Cardiac muscle cell (in vitro differentiated cells and primary cell): Measurements from ENCODE around the gene STOML3. TPM values are rescaled to one million over a fixed set of nuclear protein-coding genes. Genes with fewer than 3 reads are reported as not detected.

Experiments used
- DNase-seq, 2 donors: peaks; one replicate each; pipeline versions ENCODE4 v3.0.0 to v3.0.0-alpha.2; 2010 to 2017; ENCODE audit warnings: low read depth in 1 of 2, low spot score in 1 of 2
- H3K27ac ChIP-seq: fragments of 200-600 bp; sonication (generic); 2 replicates; pipeline ENCODE4 v1.5.1; 2016
- H3K27me3 ChIP-seq: fragments of 200-600 bp; sonication (generic); 2 replicates; pipeline ENCODE4 v1.6.0; 2016; ENCODE audit warnings: control low read depth
- H3K36me3 ChIP-seq: fragments of 200-600 bp; sonication (generic); 2 replicates; pipeline ENCODE4 v1.5.1; 2016; ENCODE audit warnings: control low read depth
- H3K4me1 ChIP-seq: fragments of 200-600 bp; sonication (generic); 2 replicates; pipeline ENCODE4 v1.8.1; 2017; ENCODE audit warnings: low read depth, mild to moderate bottlenecking, mixed run types
- H3K4me3 ChIP-seq: fragments of 200-600 bp; sonication (generic); 2 replicates; pipeline ENCODE4 v1.5.1; 2016; ENCODE audit warnings: mild to moderate bottlenecking
- H3K9me3 ChIP-seq: fragments of 200-600 bp; sonication (generic); 2 replicates; pipeline ENCODE4 v1.5.1; 2017; ENCODE audit warnings: low read depth, mild to moderate bottlenecking, control low read depth
- polyA plus RNA-seq: library from polyadenylated mRNA; unstranded; fragments of >200 nt; fragmentation: Nextera tagmentation; extraction: Ambion mirVana; gene quantifications from 2 replicates; pipeline ENCODE4 v1.2.1, GENCODE V29; 2016
- total RNA-seq: library from RNA; depleted of rRNA; stranded (reverse); fragments of >200 nt; gene quantifications from 2 replicates; pipeline ENCODE4 v1.2.3, GENCODE V29; 2016
- TF ChIP-seq, protein P1 (sequence below): IDR thresholded peaks from 2 replicates; pipeline ENCODE4 v1.5.1; 2012; ENCODE audit warnings: low read depth, mild to moderate bottlenecking, low read length

The STOML3 gene, protein sequence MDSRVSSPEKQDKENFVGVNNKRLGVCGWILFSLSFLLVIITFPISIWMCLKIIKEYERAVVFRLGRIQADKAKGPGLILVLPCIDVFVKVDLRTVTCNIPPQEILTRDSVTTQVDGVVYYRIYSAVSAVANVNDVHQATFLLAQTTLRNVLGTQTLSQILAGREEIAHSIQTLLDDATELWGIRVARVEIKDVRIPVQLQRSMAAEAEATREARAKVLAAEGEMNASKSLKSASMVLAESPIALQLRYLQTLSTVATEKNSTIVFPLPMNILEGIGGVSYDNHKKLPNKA
- not detected in 2 replicates for total RNA-seq
- polyA plus RNA-seq: not detected in 2 replicates

DNA sequence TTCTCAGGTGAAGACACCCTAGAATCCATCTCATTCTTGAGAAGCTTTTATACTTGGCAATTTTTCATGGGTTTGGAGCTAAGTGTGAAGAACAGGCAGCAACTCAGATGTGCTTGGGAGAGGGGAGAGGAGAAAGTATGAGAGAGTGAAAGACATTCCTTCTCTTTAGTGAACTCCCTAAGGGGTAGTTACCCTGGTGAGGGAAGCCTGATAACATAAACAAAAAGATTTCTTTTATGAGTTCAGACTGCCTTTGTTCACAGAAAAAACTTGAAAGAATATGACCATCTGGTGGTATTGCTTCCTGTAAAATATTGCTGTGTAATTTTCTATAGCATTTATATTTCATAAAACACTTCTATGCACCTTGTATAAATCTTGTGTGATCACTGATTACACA is at the start of gene STOML3:
Gene STOML3, minus strand, starts transcription at position 139 of the 400 bp plus-strand sequence. Its CDS starts 110 bp downstream, at position 29.
- Histone ChIP-seq H3K27ac (no peak within 1 kb of the TSS), H3K9me3 (no peaks in the 10 kb centered on the region), H3K4me1 (no peaks in the 10 kb centered on the region), H3K4me3 (no peak within 1 kb of the TSS), H3K27me3 (no peaks in the 10 kb centered on the region), H3K36me3 (no peaks in the 10 kb centered on the region)
- TF ChIP-seq, protein P1, sequence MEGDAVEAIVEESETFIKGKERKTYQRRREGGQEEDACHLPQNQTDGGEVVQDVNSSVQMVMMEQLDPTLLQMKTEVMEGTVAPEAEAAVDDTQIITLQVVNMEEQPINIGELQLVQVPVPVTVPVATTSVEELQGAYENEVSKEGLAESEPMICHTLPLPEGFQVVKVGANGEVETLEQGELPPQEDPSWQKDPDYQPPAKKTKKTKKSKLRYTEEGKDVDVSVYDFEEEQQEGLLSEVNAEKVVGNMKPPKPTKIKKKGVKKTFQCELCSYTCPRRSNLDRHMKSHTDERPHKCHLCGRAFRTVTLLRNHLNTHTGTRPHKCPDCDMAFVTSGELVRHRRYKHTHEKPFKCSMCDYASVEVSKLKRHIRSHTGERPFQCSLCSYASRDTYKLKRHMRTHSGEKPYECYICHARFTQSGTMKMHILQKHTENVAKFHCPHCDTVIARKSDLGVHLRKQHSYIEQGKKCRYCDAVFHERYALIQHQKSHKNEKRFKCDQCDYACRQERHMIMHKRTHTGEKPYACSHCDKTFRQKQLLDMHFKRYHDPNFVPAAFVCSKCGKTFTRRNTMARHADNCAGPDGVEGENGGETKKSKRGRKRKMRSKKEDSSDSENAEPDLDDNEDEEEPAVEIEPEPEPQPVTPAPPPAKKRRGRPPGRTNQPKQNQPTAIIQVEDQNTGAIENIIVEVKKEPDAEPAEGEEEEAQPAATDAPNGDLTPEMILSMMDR: no peak
- DNase-seq: peak in 1 of 2 donors; percentile 25

DNA sequence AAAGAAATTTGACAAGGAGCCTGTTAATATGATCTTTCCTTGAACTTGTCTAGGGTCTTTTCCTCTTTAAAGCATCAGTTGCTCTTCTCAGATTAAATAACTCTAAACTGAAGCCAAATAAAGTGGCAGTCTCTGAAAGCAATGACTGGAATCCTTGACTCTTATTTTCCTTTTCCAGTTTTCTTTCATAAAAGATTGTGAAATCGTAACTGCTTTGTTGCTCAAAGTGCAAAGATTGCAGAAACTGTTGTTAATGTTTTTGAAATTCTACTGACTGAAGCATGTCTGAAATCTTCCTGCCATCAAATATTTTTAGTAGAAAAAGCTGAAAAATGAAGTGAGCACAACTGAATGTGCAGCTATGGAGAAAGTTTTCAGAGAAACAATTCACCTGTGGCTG is 49.6 kb upstream of the STOML3 start:
- H3K27ac ChIP-seq: no peak overlapping the region
- DNase-seq: peak in 1 of 2 donors; percentile 19

DNA sequence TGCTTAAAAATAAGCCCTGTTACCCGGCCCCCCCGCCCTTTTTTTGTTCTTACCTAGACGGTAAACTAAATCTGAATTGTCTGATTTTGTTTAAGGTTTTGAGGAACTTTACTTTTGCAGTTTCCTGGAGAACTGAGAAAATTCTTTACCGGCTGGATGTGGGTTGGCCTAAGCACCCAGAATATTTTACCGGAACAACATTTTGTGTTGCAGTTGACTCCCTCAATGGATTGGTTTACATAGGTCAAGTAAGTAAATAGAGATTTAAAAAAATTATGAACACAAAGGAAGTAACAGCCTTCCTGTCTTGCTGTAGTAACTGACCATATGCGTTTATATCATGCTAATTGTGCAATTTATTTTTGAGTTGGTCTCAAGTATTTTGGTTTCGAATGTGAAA is 48.4 kb upstream of the STOML3 start:
- no peak for DNase-seq

More for the DNA sequence above, 49.6 kb upstream of the STOML3 start:
- Histone ChIP-seq H3K36me3 (peaks cover 9% of the 10 kb centered on the region), H3K4me3 (no peak overlapping the region), H3K27me3 (no peaks in the 10 kb centered on the region), H3K4me1 (peaks cover 18% of the 10 kb centered on the region), H3K9me3 (no peaks in the 10 kb centered on the region)
- TF ChIP-seq, protein P1: no peak

DNA sequence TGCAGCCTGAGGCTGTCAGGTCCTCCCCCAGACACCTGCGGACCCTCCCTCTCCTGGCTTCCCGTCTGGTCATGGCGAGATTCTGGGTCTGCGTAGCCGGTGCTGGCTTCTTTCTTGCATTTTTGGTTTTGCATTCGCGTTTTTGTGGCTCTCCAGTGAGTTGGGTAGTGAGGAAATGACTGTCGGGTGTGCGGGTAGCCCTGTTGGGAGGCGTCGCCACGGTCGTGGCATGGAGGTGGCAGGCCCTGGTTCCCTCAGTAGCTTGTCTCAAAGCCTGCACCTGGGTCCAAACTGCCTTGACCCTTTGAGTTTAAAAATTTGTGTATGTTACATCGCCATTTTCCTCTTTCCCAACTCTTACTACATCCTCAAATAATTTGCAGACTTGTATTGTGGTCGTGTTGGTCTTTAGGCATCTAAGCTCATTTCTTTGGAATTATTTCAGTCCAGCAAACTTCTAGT is 48.0 kb upstream of the STOML3 start:
- DNase-seq: peak in 1 of 2 donors; percentile 16
- H3K27me3 ChIP-seq: no peaks in the 10 kb centered on the region
- peak overlapping the region; percentile 69 for H3K4me3 ChIP-seq
- H3K4me1 ChIP-seq: peaks cover 25% of the 10 kb centered on the region
- peaks cover 3% of the 10 kb centered on the region for H3K36me3 ChIP-seq
- H3K9me3 ChIP-seq: no peaks in the 10 kb centered on the region
- TF ChIP-seq, protein P1: no peak
- H3K27ac ChIP-seq: peak overlapping the region; percentile 89

More for the DNA sequence above, 48.4 kb upstream of the STOML3 start:
- H3K27ac ChIP-seq: no peak overlapping the region
- H3K4me3 ChIP-seq: peak overlapping the region; percentile 69
- TF ChIP-seq, protein P1: no peak
- H3K4me1 ChIP-seq: peaks cover 25% of the 10 kb centered on the region
- H3K27me3 ChIP-seq: no peaks in the 10 kb centered on the region
- H3K36me3 ChIP-seq: peaks cover 3% of the 10 kb centered on the region
- H3K9me3 ChIP-seq: no peaks in the 10 kb centered on the region

DNA sequence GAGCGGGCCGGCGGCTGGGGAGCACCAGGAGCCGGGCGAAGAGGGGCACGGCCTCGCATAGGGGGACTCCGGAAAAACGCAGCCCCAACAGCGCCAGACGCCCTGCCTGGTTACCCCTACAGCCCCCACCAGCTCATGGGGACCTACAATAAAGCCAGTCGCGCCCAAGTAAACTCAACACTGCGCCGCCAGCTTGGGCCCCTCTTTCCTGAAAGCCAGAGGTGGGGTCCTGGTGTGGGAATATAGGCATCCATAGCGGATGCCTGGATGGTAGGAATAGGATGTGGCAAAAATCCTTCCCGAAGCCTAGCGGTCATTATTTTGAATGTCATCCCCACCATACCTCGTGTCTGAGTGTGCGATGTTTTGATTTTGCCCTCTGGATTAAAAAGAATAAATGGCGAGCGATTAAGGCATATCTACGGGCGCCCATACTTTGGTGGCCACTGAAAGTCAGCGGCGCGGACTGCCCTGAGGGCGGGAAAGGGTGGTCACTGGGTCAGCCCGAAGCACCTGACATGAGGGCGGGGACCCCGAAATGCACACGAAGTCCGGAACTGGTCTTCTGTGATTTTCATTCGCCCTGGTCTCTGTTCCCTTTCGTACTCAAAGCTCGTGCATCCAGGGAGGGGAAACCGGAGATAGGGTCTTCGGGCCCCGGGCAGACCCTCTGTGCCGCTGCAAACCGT is 47.4 kb upstream of the STOML3 start, which contains the start of the genes NHLRC3 and PROSER1:
Gene NHLRC3, plus strand, starts transcription at position 577 of the 689 bp plus-strand sequence. CDS start 184 bp downstream, outside the sequence.
Gene PROSER1, minus strand, starts transcription at position 210 of the 689 bp plus-strand sequence. CDS start 847 bp downstream, outside the sequence.
- H3K27me3 ChIP-seq: no peaks in the 10 kb centered on the region
- peak within 1 kb of the TSS; percentile 89 for H3K27ac ChIP-seq
- TF ChIP-seq, protein P1: no peak
- peak within 1 kb of the TSS; percentile 69 for H3K4me3 ChIP-seq
- H3K4me1 ChIP-seq: peaks cover 25% of the 10 kb centered on the region
- no peaks in the 10 kb centered on the region for H3K9me3 ChIP-seq
- DNase-seq: peak; percentile 96 to 98
- peaks cover 3% of the 10 kb centered on the region for H3K36me3 ChIP-seq
